Muscle of arm (tissue), 12 donors: ENCODE results near the gene ZNF30. TPM values are rescaled to one million over a fixed set of nuclear protein-coding genes. Genes with fewer than 3 reads are reported as not detected.
A peak's percentile ranks its signal among the peaks of the same experiment; 100 is the strongest.
"Not testable (repeated sequence)": the region's sequence is repeated elsewhere in the genome, so short reads cannot be mapped to it uniquely, and the experiment has no call there.

Experiments used
- DNase-seq: peaks from one replicate; pipeline ENCODE4 v3.0.0-alpha.2; 2013
- polyA plus RNA-seq, 12 donors: library from polyadenylated mRNA; unstranded; fragments of 120-200 nt; gene quantifications; one replicate each; pipeline ENCODE4 v1.2.1, GENCODE V29; 2013; ENCODE audit not compliant: insufficient read length in 12 of 12

Gene ZNF30
- polyA plus RNA-seq, 12 donors: 3.3 to 7.3 (median 4.0) TPM; not detected in 2

- DNase-seq: peak; percentile 68
These were observed 58.7 kb downstream of the ZNF30 start for GRCh38 chr19:34985249-34986022.

DNA sequence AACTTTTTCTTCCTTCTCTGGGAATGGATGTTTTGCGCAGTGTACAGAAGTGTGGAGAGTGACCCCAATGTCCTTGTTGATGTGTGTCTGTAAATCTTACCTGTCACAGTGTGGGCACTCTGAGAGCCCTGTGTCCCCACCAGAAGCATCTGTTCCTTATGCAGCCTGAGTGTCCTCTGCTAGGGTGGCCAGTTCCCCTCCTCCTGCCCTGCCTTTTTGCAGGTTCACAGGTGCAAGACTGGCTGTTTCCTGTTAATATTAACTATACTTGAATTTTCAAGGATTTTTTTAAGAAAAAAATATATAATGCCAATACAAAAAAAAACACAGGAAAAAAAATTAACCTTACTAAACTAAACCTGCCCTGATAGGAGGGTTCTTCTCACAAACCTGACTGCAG is 61.4 kb downstream of the ZNF30 start:
- DNase-seq: no peak

DNA sequence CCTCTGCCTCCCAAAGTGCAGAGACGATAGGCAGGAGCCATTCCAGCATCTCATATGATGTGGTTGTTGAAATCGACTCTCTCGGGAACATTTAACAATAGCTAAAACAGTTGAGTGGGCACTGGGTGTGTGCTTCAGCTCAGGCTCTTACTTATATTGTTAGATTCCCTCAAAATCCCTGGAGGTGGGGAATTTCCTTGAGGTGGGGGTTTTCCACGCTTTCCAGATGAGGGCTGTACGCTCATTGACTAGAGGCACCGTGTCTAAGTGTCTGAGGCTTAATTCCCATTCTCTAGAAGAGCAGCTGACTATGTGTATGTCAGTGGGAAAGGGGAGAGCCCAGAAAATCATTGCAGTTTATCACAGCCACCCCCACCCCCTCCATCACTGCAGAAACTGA is 62.6 kb downstream of the ZNF30 start:
- DNase-seq: no peak

GRCh38 chr19:34990578-34991192 is 64.0 kb downstream of the ZNF30 start:
- DNase-seq: no peak

- no peak for DNase-seq
These were observed 65.0 kb downstream of the ZNF30 start for GRCh38 chr19:34991542-34992333.

DNA sequence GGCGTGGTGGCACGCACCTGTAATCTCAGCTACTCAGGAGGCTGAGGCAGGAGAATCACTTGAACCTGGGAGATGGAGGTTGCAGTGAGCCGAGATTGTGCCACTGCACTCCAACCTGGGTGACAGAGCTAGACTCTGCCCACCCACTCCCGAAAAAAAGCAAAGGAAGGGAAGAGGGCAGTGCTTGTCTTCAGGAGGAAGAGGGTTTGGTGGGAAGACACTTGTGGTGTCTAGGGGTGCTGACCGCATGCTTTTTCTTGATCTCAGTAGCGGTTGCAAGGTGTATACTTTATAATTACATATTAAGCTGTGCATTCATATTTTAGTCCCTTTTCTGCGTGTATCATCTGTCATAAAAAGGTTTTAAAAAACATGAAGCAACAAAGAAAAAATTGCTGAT is 65.9 kb downstream of the ZNF30 start:
- DNase-seq: not testable (repeated sequence)

- no peak for DNase-seq
These were observed 67.6 kb downstream of the ZNF30 start for GRCh38 chr19:34994286-34994642.

Other genes with a start within 250 kb of the ZNF30 start
- 1 to 10 TPM in 1 of 12 donors, under 1 TPM in 9, not detected in 2; 0.18 to 1.1 (median 0.57) TPM for gene SCGB2B2, start 249.7 kb upstream of the ZNF30 start, polyA plus RNA-seq
- gene ZNF302, start 249.2 kb upstream of the ZNF30 start, polyA plus RNA-seq: 1,000 to 10,000 TPM in 1 of 12 donors, 10 to 100 TPM in 11; 36.5 to 1,194 (median 61.1) TPM
- 10 to 100 TPM in 10 of 12 donors, 1 to 10 TPM in 1, not detected in 1; 9.9 to 20.5 (median 16.1) TPM for gene ZNF181, start 192.7 kb upstream of the ZNF30 start, polyA plus RNA-seq
- gene ZNF599, start 153.7 kb upstream of the ZNF30 start, polyA plus RNA-seq: 1 to 10 TPM in 11 of 12 donors, not detected in 1; 3.9 to 7.8 (median 6.6) TPM
- gene ZNF792, start 37.3 kb downstream of the ZNF30 start, polyA plus RNA-seq: 1 to 10 TPM in 10 of 12 donors, not detected in 2; 2.5 to 3.8 (median 3.2) TPM
- gene GRAMD1A, start 73.4 kb downstream of the ZNF30 start, polyA plus RNA-seq: 10 to 100 TPM in 11 of 12 donors, not detected in 1; 30.1 to 70.3 (median 37.0) TPM
- gene SCN1B, start 103.6 kb downstream of the ZNF30 start, polyA plus RNA-seq: 1 to 10 TPM in 11 of 12 donors, not detected in 1; 2.1 to 7.4 (median 5.4) TPM
- 10 to 100 TPM in 1 of 12 donors, 1 to 10 TPM in 2, under 1 TPM in 7, not detected in 2; 0.11 to 57.4 (median 0.41) TPM for gene HPN, start 114.8 kb downstream of the ZNF30 start, polyA plus RNA-seq
- gene FXYD3, start 188.9 kb downstream of the ZNF30 start, polyA plus RNA-seq: 100 to 1,000 TPM in 1 of 12 donors, 10 to 100 TPM in 2, 1 to 10 TPM in 3, under 1 TPM in 4, not detected in 2; 0.26 to 316 (median 1.2) TPM
- 10 to 100 TPM in 7 of 12 donors, 1 to 10 TPM in 4, not detected in 1; 8.0 to 14.6 (median 12.0) TPM for gene LGI4, start 208.2 kb downstream of the ZNF30 start, polyA plus RNA-seq
- 100 to 1,000 TPM in 11 of 12 donors, not detected in 1; 102 to 315 (median 204) TPM for gene FXYD1, start 211.9 kb downstream of the ZNF30 start, polyA plus RNA-seq
- 1 to 10 TPM in 5 of 12 donors, under 1 TPM in 5, not detected in 2; 0.53 to 2.2 (median 1.1) TPM for gene FXYD7, start 216.4 kb downstream of the ZNF30 start, polyA plus RNA-seq
- 10 to 100 TPM in 11 of 12 donors, not detected in 1; 15.6 to 81.8 (median 18.8) TPM for gene FXYD5, start 227.8 kb downstream of the ZNF30 start, polyA plus RNA-seq